G401 (cell line): ENCODE data around the gene KRTAP1-1. TPM values are rescaled to one million over a fixed set of nuclear protein-coding genes. Genes with fewer than 3 reads are reported as not detected.

Experiments used
- DNase-seq: peaks from one replicate; pipeline ENCODE4 v3.0.0-alpha.2; 2015; ENCODE audit warnings: low spot score
- in situ Hi-C: cut with HindIII; loops from 2 replicates; pipeline ENCODE4 v1.10.0; 2016; ENCODE audit warnings: low sequenced_read_pairs, mixed read lengths
- total RNA-seq: library from RNA; depleted of rRNA; stranded (reverse); fragments of >200 nt; shearing (Covaris generic); gene quantifications from 2 replicates; pipeline ENCODE4 v1.2.3, GENCODE V29; 2014; rRNA removed

Gene KRTAP1-1
- total RNA-seq, 1 experiment from 2014 or later = not detected

DNA sequence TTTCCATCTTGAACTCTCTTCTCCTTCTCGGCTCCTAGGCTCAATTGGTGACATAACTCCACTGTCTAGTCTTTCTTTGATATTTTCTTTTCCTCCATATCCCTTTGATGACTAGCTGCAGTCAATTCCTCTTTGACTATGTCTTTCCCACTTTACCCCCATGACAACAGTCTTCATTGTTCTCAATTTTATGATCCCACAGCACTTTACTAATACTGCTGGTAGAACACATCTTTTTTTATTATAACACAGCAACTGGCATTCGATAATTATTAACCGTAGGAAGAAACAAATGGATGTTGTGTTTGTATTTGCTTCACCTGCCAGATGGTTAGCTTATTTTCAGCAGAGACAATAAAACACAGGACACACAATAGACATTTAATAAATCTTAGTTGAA, 48.6 kb downstream of the KRTAP1-1 start:
- DNase-seq = no peak
- in situ Hi-C loops = no loop called here

Other genes starting within 250 kb of the KRTAP1-1 start
- gene KRT28, start 241.5 kb downstream of the KRTAP1-1 start, total RNA-seq = not detected in 2 replicates
- gene KRT10, start 218.8 kb downstream of the KRTAP1-1 start, total RNA-seq = 22.4 and 30.6 TPM in 2 replicates
- gene KRT12, start 174.2 kb downstream of the KRTAP1-1 start, total RNA-seq = not detected in 2 replicates
- gene KRT20, start 156.2 kb downstream of the KRTAP1-1 start, total RNA-seq = not detected in 2 replicates
- gene KRT23, start 103.8 kb downstream of the KRTAP1-1 start, total RNA-seq = not detected in 2 replicates
- not detected in 2 replicates for gene KRT39, start 74.5 kb downstream of the KRTAP1-1 start, total RNA-seq
- gene KRT40, start 57.1 kb downstream of the KRTAP1-1 start, total RNA-seq = not detected in 2 replicates
- not detected in 2 replicates for gene KRTAP3-3, start 47.3 kb downstream of the KRTAP1-1 start, total RNA-seq
- not detected in 2 replicates for gene KRTAP3-2, start 41.5 kb downstream of the KRTAP1-1 start, total RNA-seq
- not detected in 2 replicates for gene KRTAP3-1, start 32.3 kb downstream of the KRTAP1-1 start, total RNA-seq
- not detected in 2 replicates for gene KRTAP1-5, start 14.2 kb downstream of the KRTAP1-1 start, total RNA-seq
- not detected in 2 replicates for gene KRTAP1-4, start 11.3 kb downstream of the KRTAP1-1 start, total RNA-seq
- gene KRTAP1-3, start 6.6 kb downstream of the KRTAP1-1 start, total RNA-seq = not detected in 2 replicates
- gene KRTAP2-1, start 5.9 kb upstream of the KRTAP1-1 start, total RNA-seq = not detected in 2 replicates
- not detected in 2 replicates for gene KRTAP2-2, start 13.8 kb upstream of the KRTAP1-1 start, total RNA-seq
- gene KRTAP2-3, start 18.7 kb upstream of the KRTAP1-1 start, total RNA-seq = not detected in 2 replicates
- not detected in 2 replicates for gene KRTAP2-4, start 24.4 kb upstream of the KRTAP1-1 start, total RNA-seq
- not detected in 2 replicates for gene KRTAP4-7, start 42.7 kb upstream of the KRTAP1-1 start, total RNA-seq
- not detected in 2 replicates for gene KRTAP4-8, start 56.7 kb upstream of the KRTAP1-1 start, total RNA-seq
- not detected in 2 replicates for gene KRTAP4-16, start 60.8 kb upstream of the KRTAP1-1 start, total RNA-seq
- not detected in 2 replicates for gene KRTAP4-9, start 63.9 kb upstream of the KRTAP1-1 start, total RNA-seq
- not detected in 2 replicates for gene KRTAP4-11, start 76.9 kb upstream of the KRTAP1-1 start, total RNA-seq
- not detected in 2 replicates for gene KRTAP4-12, start 82.7 kb upstream of the KRTAP1-1 start, total RNA-seq
- not detected in 2 replicates for gene KRTAP4-6, start 99.1 kb upstream of the KRTAP1-1 start, total RNA-seq
- not detected in 2 replicates for gene KRTAP4-5, start 108.4 kb upstream of the KRTAP1-1 start, total RNA-seq
- not detected in 2 replicates for gene KRTAP4-4, start 119.3 kb upstream of the KRTAP1-1 start, total RNA-seq
- gene KRTAP4-3, start 126.8 kb upstream of the KRTAP1-1 start, total RNA-seq = not detected in 2 replicates
- not detected in 2 replicates for gene KRTAP4-2, start 136.8 kb upstream of the KRTAP1-1 start, total RNA-seq
- gene KRTAP4-1, start 143.5 kb upstream of the KRTAP1-1 start, total RNA-seq = not detected in 2 replicates
- not detected in 2 replicates for gene KRTAP9-1, start 148.4 kb upstream of the KRTAP1-1 start, total RNA-seq
- not detected in 2 replicates for gene KRTAP9-2, start 185.2 kb upstream of the KRTAP1-1 start, total RNA-seq
- gene KRTAP9-3, start 191.0 kb upstream of the KRTAP1-1 start, total RNA-seq = not detected in 2 replicates
- not detected in 2 replicates for gene KRTAP9-8, start 196.5 kb upstream of the KRTAP1-1 start, total RNA-seq
- gene KRTAP9-4, start 208.2 kb upstream of the KRTAP1-1 start, total RNA-seq = not detected in 2 replicates
- gene KRTAP9-9, start 213.9 kb upstream of the KRTAP1-1 start, total RNA-seq = not detected in 2 replicates
- not detected in 2 replicates for gene KRTAP9-6, start 223.9 kb upstream of the KRTAP1-1 start, total RNA-seq
- not detected in 2 replicates for gene KRTAP9-7, start 234.2 kb upstream of the KRTAP1-1 start, total RNA-seq